Heart right ventricle (tissue), 16 donors: Measurements from ENCODE around the gene EIF2A. TPM values are rescaled to one million over a fixed set of nuclear protein-coding genes. Genes with fewer than 3 reads are reported as not detected.

Source experiments
- ATAC-seq, 8 donors: fragments of 200-7000 bp; cut with Tn5 transposase; one replicate each; pipeline ENCODE4 v1.9.1; 2020; ENCODE audit warnings: mild to moderate bottlenecking in 8 of 8, moderate library complexity in 8 of 8, moderate number of reproducible peaks in 1 of 8
- DNase-seq, 2 donors: peaks; one replicate each; pipeline ENCODE4 v3.0.0-alpha.2; 2020
- H3K27ac ChIP-seq, 10 donors: fragments of 200-600 bp; sonication (generic) in 2 of 10; one replicate each; pipeline versions ENCODE4 v1.5.0 to v1.8.0; 2020 to 2022; ENCODE audit warnings: mild to moderate bottlenecking in 3 of 10
- H3K27me3 ChIP-seq, 7 donors: fragments of 200-600 bp; one replicate each; pipeline ENCODE4 v1.8.0; 2021 to 2022; ENCODE audit warnings: mild to moderate bottlenecking in 2 of 7
- H3K36me3 ChIP-seq, 9 donors: fragments of 200-600 bp; sonication (generic) in 1 of 9; one replicate each; pipeline versions ENCODE4 v1.5.0 to v1.8.0; 2020 to 2022; ENCODE audit warnings: mild to moderate bottlenecking in 2 of 9
- H3K4me1 ChIP-seq, 9 donors: fragments of 200-600 bp; sonication (generic) in 1 of 9; one replicate each; pipeline versions ENCODE4 v1.5.0 to v1.8.0; 2020 to 2022; ENCODE audit warnings: mild to moderate bottlenecking in 4 of 9
- H3K4me3 ChIP-seq, 10 donors: fragments of 200-600 bp; sonication (generic) in 2 of 10; one replicate each; pipeline versions ENCODE4 v1.5.0 to v1.8.0; 2020 to 2022; ENCODE audit warnings: mild to moderate bottlenecking in 7 of 10, moderate library complexity in 2 of 10
- H3K9me3 ChIP-seq, 11 donors: fragments of 200-600 bp in 10 of 11; sonication (generic) in 2 of 11; one replicate each; pipeline versions ENCODE4 v1.5.0 to v1.8.0; 2013 to 2022; ENCODE audit warnings: mild to moderate bottlenecking in 2 of 11, control low read depth in 1 of 11, moderate library complexity in 1 of 11
- CTCF ChIP-seq, 9 donors: fragments of 200-600 bp; sonication (generic) in 2 of 9; IDR thresholded peaks; one replicate each; pipeline versions ENCODE4 v1.5.0 to v1.8.0; 2021 to 2022; ENCODE audit warnings: antibody characterized with exemption in 9 of 9, mild to moderate bottlenecking in 5 of 9, moderate library complexity in 1 of 9
- WGBS, 2 donors: extraction: QIAGEN DNeasy Blood & Tissue Kit; methylation state at CpG; one replicate each; pipeline ENCODE4 v1.1.7; 2013; ENCODE audit warnings: inconsistent platforms in 1 of 2; 5-methylcytosine and 5-hydroxymethylcytosine counted together
- intact Hi-C, 10 donors: fragments of 100-400 bp; cut with DNase I; formaldehyde crosslinking; loops; one replicate each; pipeline versions ENCODE4 v1.11.1 to v1.14.2; 2022
- polyA plus RNA-seq, 2 donors: library from polyadenylated mRNA; stranded (reverse); fragments of 200-250 nt; gene quantifications; one replicate each; pipeline ENCODE4 v1.2.3, GENCODE V29; 2013
- total RNA-seq, 10 donors: library from RNA; stranded (reverse); fragmentation: NEBNext Ultra II Directional in 3 of 10; extraction: Animal tissue kit (Norgen Biotek cat#: 25700) in 3 of 10; gene quantifications; one replicate each; pipeline versions ENCODE4 v1.2.1 to v1.2.4, GENCODE V29; 2021 to 2023
- donor health status: Arrhythmogenic right ventricular cardiomyopathy.
- donor health status: ischemic (EF 13 %, LVEDD 7.1; RV severe dilation, severe dysfunction).
- donor health status: healthy with polysubstance abuse.
- donor health status: DM: no; HTN: yes; CAD: no.
- donor health status: DM: no; HTN: no; CAD: no.
- donor health status: ischemic (EF 25% LVEDD 6.9; RV normal size, moderate dysfunction).
- donor health status: ischemic (EF 25% LVEDD 5.7; RV mildly dilated, moderate dysfunction).
- donor health status: healthy.
- donor health status: DM: yes; HTN: yes; CAD: no.
- donor health status: Ischemic cardiomyopathy.
- donor health status: ischemic (EF 35%, LVEDD 5.7; RV mildly dilated, moderate dysfunction).
- donor health status: nonischemic (EF 11% LVEDD 7.7; RV severe dilation, severe dysfunction).
- donor health status: DM: yes; HTN: yes; CAD: no.
- donor health status: PGD.
- donor health status: ischemic (EF 29% LVEDD 5.4; RV normal size, mild dysfunction).
- donor health status: nonischemic (EF 23%, LVEDD 6.1; RV moderate dilation, normal function).

The EIF2A gene
- total and polyA plus RNA-seq, 12 donors = 45.8 to 86.5 (median 75.2) TPM

- H3K9me3 ChIP-seq = peaks cover 0 to 2% (median 0%) of the 10 kb centered on the region in 11 donors
Measured at GRCh38 chr3:150515210-150515609, 31.4 kb upstream of the EIF2A start.

GRCh38 chr3:150519026-150519425 is 27.6 kb upstream of the EIF2A start:
- DNase-seq = no peak
- no peaks in the 10 kb centered on the region for H3K27me3 ChIP-seq
- intact Hi-C loops = no loop called here

More at GRCh38 chr3:150515210-150515609, 31.4 kb upstream of the EIF2A start:
- intact Hi-C loops = no loop called here
- WGBS, 2 donors = 93 to 98% methylated on average over 4 of the region's 4 CpGs
- no peak for TF ChIP-seq CTCF (IDR thresholded peaks at IDR 0.05)
- H3K27me3 ChIP-seq = no peaks in the 10 kb centered on the region
- no peak overlapping the region for H3K4me3 ChIP-seq
- no peak overlapping the region for H3K27ac ChIP-seq
- DNase-seq (no peak), ATAC-seq (no peak)
- no peaks in the 10 kb centered on the region for H3K36me3 ChIP-seq
- H3K4me1 ChIP-seq = no peaks in the 10 kb centered on the region

GRCh38 chr3:150520408-150520807 is 26.2 kb upstream of the EIF2A start:
- peaks cover 0 to 2% (median 0%) of the 10 kb centered on the region in 11 donors for H3K9me3 ChIP-seq
- H3K36me3 ChIP-seq = no peaks in the 10 kb centered on the region
- no peak overlapping the region for H3K4me3 ChIP-seq
- no peaks in the 10 kb centered on the region for H3K4me1 ChIP-seq
- ATAC-seq (no peak), DNase-seq (no peak)
- intact Hi-C loops = loop anchor here in 1 of 10 donors (10.0 kb wide), 1 partner anchor 624 kb away; no protein-coding TSS in a partner anchor
- no peaks in the 10 kb centered on the region for H3K27me3 ChIP-seq
- H3K27ac ChIP-seq = no peak overlapping the region
- no peak for TF ChIP-seq CTCF (IDR thresholded peaks at IDR 0.05)
- 87 to 88% methylated on average over 24 of the region's 24 CpGs for WGBS, 2 donors

More at GRCh38 chr3:150519026-150519425, 27.6 kb upstream of the EIF2A start:
- ATAC-seq = no peak
- no peak for TF ChIP-seq CTCF (IDR thresholded peaks at IDR 0.05)
- Histone ChIP-seq H3K27ac (no peak overlapping the region), H3K4me1 (no peaks in the 10 kb centered on the region), H3K9me3 (peaks cover 0 to 2% (median 0%) of the 10 kb centered on the region in 11 donors), H3K36me3 (no peaks in the 10 kb centered on the region), H3K4me3 (no peak overlapping the region)
- WGBS, 2 donors = 84 to 90% methylated on average over 3 of the region's 3 CpGs

DNA sequence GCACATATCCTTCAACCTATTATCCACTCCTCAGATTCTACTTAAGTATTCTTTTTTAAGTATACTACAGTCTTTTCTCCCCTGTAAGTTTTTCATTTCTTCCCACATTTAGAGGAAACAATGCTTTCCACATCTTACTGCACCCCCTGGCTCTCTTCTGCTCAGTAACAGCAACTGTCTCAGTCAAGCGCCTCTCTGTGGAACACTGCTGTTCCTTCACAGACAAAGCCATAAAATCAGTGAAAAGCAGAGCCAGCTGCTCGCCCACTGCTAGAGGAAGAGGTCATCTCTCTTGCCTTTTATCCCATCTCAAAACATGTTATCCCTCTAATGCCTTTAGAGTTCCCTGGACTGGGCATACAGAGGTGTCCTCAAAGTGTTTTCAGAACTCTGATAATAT is 25.1 kb upstream of the EIF2A start:
- Histone ChIP-seq H3K4me1 (no peaks in the 10 kb centered on the region), H3K27ac (no peak overlapping the region), H3K4me3 (no peak overlapping the region), H3K36me3 (no peaks in the 10 kb centered on the region), H3K27me3 (no peaks in the 10 kb centered on the region), H3K9me3 (peaks cover 0 to 2% (median 0%) of the 10 kb centered on the region in 11 donors)
- TF ChIP-seq CTCF (IDR thresholded peaks at IDR 0.05) = no peak
- DNase-seq = no peak
- WGBS, 2 donors = 81 to 84% methylated on average over 2 of the region's 2 CpGs
- intact Hi-C loops = loop anchor here in 1 of 10 donors (10.0 kb wide), 1 partner anchor 623 kb away; no protein-coding TSS in a partner anchor
- no peak for ATAC-seq
